ENCODE results near the gene LDAF1. TPM values are rescaled to one million over a fixed set of nuclear protein-coding genes. Genes with fewer than 3 reads are reported as not detected.

The LDAF1 gene
- total RNA-seq, 2 experiments from 2014 or later = 11.0 to 11.2 TPM

DNA sequence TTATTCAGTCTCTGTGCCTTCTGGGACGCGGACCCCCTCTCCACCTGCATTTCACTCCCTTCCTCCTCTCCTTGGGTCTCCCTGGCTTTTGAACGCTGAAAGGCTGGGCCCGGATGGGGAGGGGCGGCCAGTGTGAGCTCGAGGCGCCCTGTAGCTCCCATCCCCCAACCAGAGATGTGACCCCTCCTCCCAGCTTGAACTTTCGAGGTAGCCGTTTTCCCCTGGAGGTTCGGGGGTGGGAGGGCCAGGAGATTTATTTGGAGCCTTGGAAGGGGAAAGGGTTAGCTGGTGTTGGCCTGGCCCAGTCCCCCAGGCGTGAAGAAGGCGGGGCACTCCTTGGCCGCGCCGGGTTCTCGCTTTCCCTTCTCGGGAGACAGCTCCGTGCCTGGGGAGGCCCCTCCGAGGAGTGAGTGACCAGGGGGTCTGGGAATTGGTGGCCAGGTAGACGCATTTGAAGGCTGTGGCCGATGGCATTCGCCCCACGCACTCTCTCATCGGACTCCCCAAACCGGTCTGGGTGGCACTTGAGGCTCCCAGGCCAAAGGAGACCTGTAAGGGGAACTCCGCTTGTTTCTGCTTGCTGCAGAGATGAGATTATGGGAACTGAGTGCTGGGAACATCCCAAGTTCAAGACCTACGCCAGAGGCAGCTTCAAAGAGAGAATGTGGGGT is 942 bp downstream of the LDAF1 start:
- H3K27ac Mint-ChIP-seq = peak overlapping the region; percentile 41
- H3K9me3 Mint-ChIP-seq = no peaks in the 10 kb centered on the region
- peaks cover 22% of the 10 kb centered on the region for H3K36me3 Mint-ChIP-seq (ENCODE audit: low read depth)
- ChIA-PET POLR2A (interaction anchor here (0.5 to 1.0 kb wide), 5 partner anchors 29 to 396 kb away, joined by 3 read pairs; partner anchors contain the start of genes ACSM3 and DCUN1D3), CTCF (no interaction called here)
- Histone ChIP-seq H3K27ac (ENCODE audit: low read depth in 1 of 2, low read length in 2 of 2) (no peak overlapping the region), H3K27me3 (ENCODE audit: control insufficient read depth in 1 of 2, insufficient read depth in 2 of 2, low read length in 2 of 2) (no peaks in the 10 kb centered on the region), H3K4me1 (ENCODE audit: insufficient read depth, low read length) (peaks cover 22% of the 10 kb centered on the region), H3K4me3 (ENCODE audit: low read length) (peak overlapping the region; percentile 77), H3K36me3 (ENCODE audit: insufficient read depth, low read length) (no peaks in the 10 kb centered on the region), H3K9me3 (ENCODE audit: control insufficient read depth in 1 of 2, insufficient read depth in 1 of 2, low read length in 2 of 2) (no peaks in the 10 kb centered on the region)
- DNase-seq (peak in 7 of 14 experiments; percentile 3 to 47 (median 35)), ATAC-seq (ENCODE audit: poor library complexity) (peak; percentile 27)
- TF ChIP-seq CTCF (IDR thresholded peaks at IDR 0.05) = no peak
- H3K4me1 Mint-ChIP-seq (ENCODE audit: low read depth) = peaks cover 26% of the 10 kb centered on the region
- H3K4me3 Mint-ChIP-seq = peak overlapping the region; percentile 92
- intact Hi-C loops (cut with DNase I, micrococcal nuclease) = loop anchor here (5.0 to 10.0 kb wide), 2 partner anchors 135 to 257 kb away; partner anchors contain the start of genes DCUN1D3 (in 2 of the 2) and LYRM1 (in 2 of the 2)
- no peaks in the 10 kb centered on the region for H3K27me3 Mint-ChIP-seq

- Mint-ChIP-seq H3K36me3 (ENCODE audit: low read depth) (peaks cover 31% of the 10 kb centered on the region), H3K27ac (no peak overlapping the region), H3K9me3 (no peaks in the 10 kb centered on the region), H3K4me3 (peak overlapping the region; percentile 59), H3K27me3 (no peaks in the 10 kb centered on the region), H3K4me1 (ENCODE audit: low read depth) (peaks cover 26% of the 10 kb centered on the region)
- intact Hi-C loops (cut with DNase I, micrococcal nuclease) = no loop called here
- H3K36me3 ChIP-seq (ENCODE audit: insufficient read depth, low read length) = no peaks in the 10 kb centered on the region
- H3K9me3 ChIP-seq (ENCODE audit: control insufficient read depth in 1 of 2, insufficient read depth in 1 of 2, low read length in 2 of 2) = no peaks in the 10 kb centered on the region
- H3K4me1 ChIP-seq (ENCODE audit: insufficient read depth, low read length) = peaks cover 22% of the 10 kb centered on the region
- no peaks in the 10 kb centered on the region for H3K27me3 ChIP-seq (ENCODE audit: control insufficient read depth in 1 of 2, insufficient read depth in 2 of 2, low read length in 2 of 2)
- ChIA-PET POLR2A (no interaction called here), CTCF (no interaction called here)
- no peak for TF ChIP-seq CTCF (IDR thresholded peaks at IDR 0.05)
- DNase-seq (no peak), ATAC-seq (ENCODE audit: poor library complexity) (no peak)
- no peak overlapping the region for H3K4me3 ChIP-seq (ENCODE audit: low read length)
- H3K27ac ChIP-seq (ENCODE audit: low read depth in 1 of 2, low read length in 2 of 2) = no peak overlapping the region
Observed at GRCh38 chr16:21160276-21160675, 1.8 kb downstream of the LDAF1 start.

DNA sequence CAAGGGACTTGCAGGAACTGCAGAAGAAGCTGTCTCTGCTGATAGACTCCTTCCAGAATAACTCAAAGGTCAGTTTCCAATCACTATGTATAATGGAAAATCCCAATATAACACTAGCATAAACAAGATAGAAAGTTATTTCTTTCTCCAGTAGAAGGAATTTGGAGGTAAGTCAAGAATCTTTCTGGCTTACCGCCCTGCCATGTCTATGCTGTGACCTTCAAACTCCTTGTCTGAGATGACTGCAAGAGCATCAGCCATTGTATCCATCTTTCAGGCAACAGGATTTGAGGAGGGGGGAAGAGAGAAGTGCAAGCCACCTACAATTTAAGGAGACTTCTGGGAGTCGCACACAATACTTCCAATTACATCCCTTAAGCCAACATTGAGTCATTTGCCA is 2.7 kb downstream of the LDAF1 start:
- no peaks in the 10 kb centered on the region for H3K27me3 Mint-ChIP-seq
- ATAC-seq (ENCODE audit: poor library complexity) (no peak), DNase-seq (no peak)
- no peak overlapping the region for H3K4me3 ChIP-seq (ENCODE audit: low read length)
- no peaks in the 10 kb centered on the region for H3K9me3 ChIP-seq (ENCODE audit: control insufficient read depth in 1 of 2, insufficient read depth in 1 of 2, low read length in 2 of 2)
- no peaks in the 10 kb centered on the region for H3K27me3 ChIP-seq (ENCODE audit: control insufficient read depth in 1 of 2, insufficient read depth in 2 of 2, low read length in 2 of 2)
- H3K4me3 Mint-ChIP-seq = peak overlapping the region; percentile 27
- peaks cover 22% of the 10 kb centered on the region for H3K4me1 ChIP-seq (ENCODE audit: insufficient read depth, low read length)
- H3K36me3 Mint-ChIP-seq (ENCODE audit: low read depth) = peaks cover 35% of the 10 kb centered on the region
- H3K27ac ChIP-seq (ENCODE audit: low read depth in 1 of 2, low read length in 2 of 2) = no peak overlapping the region
- CTCF ChIA-PET = no interaction called here
- intact Hi-C loops (cut with DNase I, micrococcal nuclease) = no loop called here
- POLR2A ChIA-PET = no interaction called here
- TF ChIP-seq CTCF (IDR thresholded peaks at IDR 0.05) = no peak
- no peak overlapping the region for H3K27ac Mint-ChIP-seq
- no peaks in the 10 kb centered on the region for H3K9me3 Mint-ChIP-seq
- H3K36me3 ChIP-seq (ENCODE audit: insufficient read depth, low read length) = no peaks in the 10 kb centered on the region
- H3K4me1 Mint-ChIP-seq (ENCODE audit: low read depth) = peaks cover 26% of the 10 kb centered on the region

Data from CD4-positive, alpha-beta T cell (primary cell).